HG02610 (cell line): Measurements from ENCODE around the gene ZDHHC8.
A peak's percentile ranks its signal among the peaks of the same experiment; 100 is the strongest.

Source experiments
- ATAC-seq: cut with Tn5 transposase; IDR thresholded peaks from one replicate; pipeline ENCODE4 v1.9.1; 2021; ENCODE audit warnings: mild to moderate bottlenecking, moderate library complexity; ENCODE audit not compliant: unreplicated experiment

The ZDHHC8 gene

DNA sequence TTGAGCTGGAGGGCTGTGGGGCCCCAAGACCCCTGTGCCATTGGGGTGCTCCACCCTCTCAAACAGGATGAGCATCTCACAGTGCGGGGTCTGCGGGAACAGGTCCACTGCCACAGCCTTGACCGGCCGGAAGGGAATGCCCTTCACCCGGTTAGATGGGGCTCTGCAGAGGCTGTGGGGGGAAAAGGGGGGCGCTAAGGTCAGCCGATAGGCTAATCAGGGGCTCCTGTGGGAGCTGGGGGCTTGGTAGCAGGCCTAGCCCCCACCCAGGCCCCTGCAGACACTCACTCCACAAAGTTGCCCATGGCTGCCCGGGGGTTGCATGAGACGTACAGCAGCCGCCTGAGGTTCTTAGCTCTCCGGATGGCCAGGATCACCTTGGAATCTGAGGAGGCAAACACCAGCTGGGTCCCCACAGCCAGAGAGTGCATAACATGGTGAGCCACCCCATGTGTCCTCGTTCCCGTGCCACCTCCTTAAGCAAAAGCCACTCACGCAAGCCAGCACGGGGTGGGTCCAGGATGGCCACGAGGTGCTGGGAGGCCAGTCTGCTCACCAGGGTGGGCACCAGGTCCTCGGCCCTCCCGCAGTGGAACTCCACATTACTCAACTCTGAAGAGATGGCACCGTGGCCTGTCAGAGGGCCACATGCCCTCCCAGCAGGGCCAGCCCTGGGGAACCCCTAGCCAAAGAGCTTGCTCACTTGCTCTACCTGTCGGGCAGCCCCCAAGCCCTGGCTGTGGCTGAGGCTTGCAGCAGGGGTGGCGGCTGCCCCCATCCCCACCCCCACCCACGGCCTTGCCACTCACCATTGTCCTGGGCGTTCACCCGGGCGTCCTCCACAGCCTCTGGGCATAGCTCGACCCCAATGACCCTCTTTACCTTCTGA, 18.7 kb upstream of the ZDHHC8 start:
- ATAC-seq: no peak

DNA sequence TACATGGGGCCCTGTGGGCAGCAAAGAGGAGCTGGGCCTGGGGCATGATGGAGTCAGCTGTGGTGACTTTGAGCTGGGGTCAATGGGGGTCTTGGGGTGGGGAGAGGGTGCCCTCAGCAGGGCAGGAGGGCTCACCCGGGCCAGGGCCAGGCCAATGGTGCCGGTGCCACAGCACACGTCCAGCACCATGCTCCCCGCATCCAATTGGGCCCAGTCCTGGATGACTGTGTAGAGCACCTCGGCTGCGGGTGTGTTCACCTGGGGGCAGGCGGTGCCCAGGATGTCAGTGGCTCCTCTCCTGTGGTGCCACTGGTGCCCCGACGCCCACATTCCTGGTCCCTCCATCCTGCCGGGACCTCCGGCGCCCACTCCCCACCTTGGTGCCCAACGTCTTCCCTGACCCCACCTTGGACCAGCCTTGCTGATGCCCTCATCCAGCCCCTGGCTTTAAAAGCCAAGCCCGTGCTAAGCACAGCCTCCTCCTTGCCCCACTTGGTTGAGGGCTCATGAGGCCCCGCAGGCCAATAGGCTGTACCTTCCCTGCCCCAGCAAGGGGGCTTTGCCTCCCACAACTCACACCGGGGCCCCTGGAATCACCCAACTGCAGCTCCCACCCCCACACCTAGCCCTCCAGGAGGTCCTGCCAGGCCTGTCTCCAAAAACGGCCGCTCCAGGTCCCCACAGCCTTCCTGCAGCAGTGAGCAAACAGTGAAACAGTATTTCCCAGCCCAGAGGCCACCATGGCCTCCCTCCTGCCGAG, 17.9 kb upstream of the ZDHHC8 start:
- ATAC-seq: no peak

DNA sequence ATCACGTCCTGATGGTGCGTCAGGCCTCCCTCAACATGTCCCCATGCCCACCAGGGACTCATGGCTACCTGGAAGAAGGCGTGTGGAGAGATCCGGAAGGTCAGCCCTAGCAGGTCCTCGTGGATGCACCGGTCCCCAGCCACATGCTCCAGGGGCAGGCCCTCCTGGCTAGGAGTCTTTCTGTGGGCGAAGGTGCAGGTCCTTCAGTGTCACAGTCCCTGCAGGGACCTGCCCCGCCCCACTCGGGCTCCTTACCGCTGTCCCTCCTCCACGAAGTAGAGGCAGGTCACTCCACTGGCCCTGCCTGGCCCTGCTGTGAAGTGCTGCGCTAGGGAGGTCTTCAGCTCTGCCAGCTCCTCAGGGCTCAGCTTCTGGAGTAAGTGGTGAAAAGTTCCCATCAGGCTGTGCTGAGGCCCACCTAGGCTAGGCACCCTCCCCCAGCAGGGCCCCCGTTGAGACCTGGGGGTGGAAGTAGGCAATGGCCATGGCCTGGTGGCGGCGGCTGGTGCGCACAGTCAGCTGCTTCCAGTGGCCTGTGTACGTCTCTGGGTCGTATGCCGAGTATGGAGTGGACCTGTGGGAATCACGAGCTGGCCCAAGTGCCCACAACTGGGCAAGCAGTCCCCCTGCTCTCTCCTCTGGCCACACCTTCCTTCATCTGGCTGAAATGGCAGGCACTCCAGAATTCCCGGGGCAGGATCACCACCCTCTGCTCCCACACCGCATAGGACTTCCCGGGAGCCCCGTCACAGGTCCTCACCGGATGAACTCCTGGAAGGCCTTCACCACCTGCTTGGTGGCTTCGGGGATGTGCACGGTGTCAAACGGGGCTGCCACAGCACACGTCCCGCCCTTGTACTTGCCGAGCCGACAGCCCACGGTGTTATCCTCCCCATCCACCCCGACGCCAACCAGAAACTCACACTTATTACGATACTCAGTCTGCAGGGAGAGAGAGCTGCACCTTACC, 16.8 kb upstream of the ZDHHC8 start:
- ATAC-seq: no peak

DNA sequence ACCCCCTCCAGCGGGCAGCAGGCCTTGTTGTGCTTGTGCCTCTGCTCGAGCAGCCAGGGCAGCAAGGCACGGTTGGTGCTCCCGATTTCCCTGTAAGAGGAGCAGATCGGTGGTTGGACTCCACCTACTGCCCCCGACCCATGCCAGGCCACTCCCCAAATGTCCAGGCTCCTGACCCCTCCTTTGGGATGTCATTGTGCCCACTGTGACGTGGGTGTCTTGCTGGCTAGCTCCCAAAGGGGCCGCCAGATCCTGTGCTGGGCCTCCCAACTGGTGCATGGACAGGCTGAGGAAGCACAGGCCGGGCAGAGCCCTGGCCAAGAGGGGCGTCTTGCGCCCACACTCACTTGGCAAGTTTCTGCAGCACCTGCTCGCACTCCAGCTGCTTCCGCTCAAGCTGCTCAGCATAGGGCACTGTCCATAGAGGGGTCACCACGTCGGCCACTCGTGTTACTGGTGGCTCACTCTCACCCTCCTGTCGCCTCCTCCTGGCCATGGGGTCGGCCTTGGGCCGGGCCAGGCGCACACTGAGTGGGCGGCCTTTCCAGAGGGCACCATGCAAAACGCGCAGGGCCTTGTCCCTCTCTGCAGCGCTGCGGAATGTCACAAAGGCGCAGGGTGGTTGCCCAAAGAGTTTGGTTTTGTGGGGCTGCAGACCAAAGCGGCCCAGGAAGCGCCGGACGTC, 15.8 kb upstream of the ZDHHC8 start, which contains the start of gene RANBP1:
RANBP1 (plus strand) TSS at position 414 of the 685 bp plus-strand sequence; CDS start at position 495, 81 bp downstream.
- ATAC-seq: no peak

DNA sequence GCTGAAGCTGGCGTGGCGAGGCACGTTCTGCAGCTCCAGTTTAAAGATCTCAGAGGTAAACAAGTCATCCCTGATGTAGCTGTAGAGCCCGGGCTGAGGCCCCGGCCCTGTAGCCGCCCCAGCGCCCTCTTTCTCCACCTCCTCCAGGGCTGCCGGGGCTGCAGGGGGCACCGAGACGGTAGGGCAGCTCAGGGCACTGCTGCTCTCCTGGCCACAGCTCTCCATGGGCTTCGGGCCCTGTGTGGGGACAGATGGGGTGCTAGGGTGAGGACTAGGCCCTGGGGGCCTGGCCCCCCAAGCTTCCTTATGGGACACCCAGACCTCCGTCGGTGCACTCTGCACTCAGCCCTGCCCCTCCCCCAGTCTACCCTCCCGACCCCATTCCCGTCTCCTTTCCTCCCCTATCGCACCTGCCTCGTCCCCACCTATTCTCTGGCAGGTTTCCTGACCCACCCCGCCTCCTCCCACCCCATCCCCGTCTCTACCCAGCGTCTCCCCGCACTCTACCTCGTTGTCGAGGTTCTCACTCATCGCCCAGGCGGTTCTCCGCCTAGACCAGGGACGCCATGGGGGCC, 15.1 kb upstream of the ZDHHC8 start:
- ATAC-seq: no peak

DNA sequence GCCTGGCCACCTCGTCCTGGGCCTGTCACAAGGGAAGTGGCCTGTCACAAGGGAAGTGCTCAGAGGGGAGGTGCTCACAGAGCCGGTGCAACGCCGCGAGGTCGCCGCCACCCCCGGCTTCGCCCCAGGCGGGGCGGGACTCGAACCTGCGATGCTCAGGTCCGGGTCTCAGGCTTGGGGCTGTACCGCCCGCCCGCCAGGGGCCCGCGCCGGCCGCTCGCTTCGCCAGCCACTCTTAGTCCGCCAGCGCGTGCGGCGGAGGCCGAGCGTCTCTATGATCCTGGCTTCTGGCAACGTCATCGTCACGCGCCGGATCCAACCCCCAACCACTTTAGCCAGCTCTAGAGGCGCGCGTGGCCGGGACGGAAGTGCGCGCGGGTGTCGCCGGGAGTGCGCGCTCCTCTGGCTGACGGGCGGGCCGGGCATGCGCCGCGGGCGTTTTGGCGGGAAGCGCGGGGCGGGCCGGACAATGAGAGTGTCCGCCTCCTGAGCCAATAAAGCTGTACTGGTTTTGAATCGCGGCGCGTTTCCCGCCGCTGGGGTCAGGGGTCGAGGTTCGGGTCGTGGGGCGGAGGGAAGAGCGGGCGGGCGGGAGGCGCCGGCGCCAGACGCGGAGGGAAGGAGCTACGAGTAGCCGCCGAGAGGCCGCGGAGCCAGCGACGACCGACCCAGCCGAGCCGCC, 14.5 kb upstream of the ZDHHC8 start, which contains the start of gene TRMT2A:
TRMT2A (minus strand) TSS at position 276 of the 682 bp plus-strand sequence. CDS start 320 bp downstream, outside the sequence.
- ATAC-seq: peak; percentile 72

DNA sequence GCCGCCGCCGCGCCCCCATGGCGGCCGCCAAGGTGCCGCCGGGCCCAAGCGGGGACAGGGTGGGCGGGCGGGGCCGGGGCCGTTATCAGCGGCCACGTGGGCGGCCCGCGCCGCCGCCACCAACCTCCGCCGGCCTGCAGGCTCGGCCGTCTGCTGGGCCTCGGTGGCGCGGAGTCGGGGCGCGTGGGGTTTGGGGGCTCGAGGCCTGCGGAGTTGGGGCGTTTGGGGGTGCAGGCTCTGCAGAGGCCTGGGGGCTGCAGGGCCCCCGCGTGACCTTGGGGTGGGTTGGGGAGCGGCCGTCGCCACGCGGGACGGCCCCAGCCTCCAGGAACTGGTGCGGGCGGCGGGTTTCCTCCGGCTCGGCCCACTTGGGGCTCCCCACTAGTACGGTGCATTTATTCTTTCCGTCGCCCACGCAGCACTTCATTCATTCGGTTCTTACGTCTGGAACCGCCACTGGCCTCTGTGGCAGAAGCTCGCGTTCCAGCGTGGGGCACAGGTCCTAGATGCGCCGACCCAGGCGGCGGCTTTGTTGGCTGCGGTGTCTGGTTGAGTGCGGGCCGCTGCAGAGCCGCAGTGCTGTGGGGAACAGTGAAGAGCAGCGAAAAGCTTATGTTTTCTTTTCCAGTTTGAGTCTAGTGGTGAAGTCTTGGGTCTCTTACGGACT, 13.8 kb upstream of the ZDHHC8 start:
- ATAC-seq: no peak

DNA sequence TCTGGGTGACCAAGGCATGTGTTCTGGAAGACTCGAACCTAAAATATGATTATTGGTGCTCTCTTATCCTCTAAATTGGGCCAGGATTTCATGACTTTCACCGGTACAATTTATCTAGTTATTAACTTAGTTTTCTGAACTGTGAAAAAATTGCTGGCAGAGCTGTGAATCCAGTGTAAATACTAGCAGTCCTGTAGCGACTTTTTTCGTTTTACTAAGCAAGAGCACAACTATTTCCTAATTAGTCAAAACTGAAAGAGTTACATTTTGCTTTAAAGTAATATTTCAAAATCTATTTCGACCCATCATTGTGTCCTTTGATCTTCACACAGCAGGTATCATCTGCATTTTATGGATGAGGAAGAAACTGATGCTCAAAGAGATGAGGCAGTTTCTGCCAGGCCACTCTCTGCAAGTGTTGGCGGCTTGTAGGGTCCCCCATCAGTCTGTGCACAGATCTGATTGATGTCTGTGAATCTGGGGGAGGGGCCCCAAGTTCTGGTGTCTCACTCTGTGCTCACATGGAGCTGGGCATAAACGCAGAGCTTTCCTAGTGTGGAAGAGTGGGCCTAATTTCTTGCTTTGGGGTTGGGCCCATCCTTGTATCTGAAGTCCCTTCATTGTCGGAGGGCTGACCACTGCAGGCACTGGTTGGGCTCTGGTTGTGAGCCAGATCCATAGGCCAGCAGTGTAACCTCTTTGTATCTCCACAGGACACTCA, 13.1 kb upstream of the ZDHHC8 start:
- no peak for ATAC-seq

DNA sequence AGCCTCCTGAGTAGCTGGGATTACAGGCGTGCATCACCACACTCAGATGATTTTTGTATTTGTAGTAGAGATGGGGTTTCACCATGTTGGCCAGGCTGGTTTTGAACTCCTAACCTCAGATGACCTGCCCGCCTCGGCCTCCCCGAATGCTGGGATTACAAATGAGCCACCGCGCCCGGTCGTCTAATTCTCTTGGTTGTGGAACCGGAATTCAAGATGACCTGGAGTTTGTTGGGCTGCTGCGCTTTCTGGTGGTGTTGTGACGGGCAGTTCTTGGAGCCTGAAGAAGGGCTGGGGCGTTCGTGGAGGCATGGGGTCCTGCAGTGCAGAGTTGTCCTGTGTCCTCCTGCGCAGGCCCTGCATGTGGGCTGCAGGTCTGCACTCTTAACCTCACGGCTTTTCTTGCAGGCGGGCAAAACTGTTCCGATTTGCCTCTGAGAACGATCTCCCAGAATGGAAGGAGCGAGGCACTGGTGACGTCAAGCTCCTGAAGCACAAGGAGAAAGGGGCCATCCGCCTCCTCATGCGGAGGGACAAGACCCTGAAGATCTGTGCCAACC, 9.7 kb upstream of the ZDHHC8 start:
- no peak for ATAC-seq

DNA sequence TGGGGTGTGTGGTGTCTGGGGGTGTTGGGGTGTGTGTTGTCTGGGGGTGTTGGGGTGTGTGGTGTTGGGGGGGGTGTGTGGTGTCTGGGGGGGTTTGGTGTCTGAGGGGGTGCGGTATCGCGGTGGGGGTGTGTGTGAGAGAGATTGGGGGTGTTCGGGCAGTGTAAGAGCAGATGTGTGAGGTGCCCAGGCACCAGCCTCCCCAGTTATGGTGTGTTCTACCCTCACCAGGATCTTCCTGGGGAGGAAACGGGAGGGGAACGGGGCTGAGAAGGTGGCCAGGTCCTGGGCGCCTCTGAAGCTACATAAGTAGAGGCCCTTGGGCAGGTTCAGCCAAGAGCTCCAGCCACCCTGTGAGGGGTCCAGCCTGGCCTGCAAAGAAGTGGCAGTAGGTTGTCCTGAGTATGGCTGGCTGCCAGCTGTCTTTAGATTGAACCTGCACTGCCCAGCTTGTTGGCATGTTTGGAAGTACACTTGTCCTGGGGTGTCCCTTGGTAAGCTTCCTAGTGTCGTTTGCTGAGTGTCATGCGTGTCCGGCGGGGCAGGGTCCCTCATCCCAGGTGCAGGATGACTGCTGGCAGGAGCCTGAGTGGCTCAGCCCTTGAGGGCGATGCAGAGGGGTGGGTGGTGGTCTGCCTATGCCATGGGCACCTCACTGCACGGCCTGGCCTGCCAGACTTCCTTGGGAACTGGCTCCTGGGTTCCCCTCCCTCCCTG, 8.1 kb upstream of the ZDHHC8 start:
- ATAC-seq: no peak

DNA sequence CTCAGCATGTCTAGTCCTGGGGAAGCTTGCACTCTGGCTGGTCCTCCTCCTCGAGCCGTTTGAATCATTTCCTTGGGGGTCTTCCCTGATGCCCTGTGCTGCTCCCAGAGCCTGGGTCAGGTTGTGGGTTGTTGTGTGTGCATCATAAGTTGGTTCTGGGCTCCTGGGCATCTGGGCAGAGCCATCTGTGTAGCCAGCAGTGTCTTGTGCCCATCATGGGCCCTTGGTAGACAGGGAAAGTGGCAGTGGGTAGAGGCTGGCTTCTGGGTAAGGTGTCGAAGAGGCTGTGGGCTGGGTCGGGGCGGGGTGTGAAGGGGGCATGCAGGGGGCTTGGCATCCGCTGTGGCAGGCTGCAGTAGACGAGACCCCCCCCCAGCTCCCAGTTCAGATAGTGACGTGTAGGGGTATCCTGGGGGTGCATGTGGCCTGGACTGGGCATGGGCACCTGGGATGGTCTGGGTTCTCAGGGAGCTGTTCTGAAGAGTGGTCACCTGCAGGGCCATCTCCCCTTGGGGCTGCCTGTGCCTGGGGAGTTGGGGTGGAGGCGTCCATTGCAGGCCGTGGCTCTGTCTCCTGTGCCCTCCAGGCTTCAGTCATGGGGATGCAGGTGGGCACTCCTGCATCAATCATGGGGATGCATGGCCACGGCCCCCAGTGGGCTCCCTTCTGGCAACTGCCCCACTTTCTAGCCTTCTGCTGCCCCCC, 7.4 kb upstream of the ZDHHC8 start:
- no peak for ATAC-seq

DNA sequence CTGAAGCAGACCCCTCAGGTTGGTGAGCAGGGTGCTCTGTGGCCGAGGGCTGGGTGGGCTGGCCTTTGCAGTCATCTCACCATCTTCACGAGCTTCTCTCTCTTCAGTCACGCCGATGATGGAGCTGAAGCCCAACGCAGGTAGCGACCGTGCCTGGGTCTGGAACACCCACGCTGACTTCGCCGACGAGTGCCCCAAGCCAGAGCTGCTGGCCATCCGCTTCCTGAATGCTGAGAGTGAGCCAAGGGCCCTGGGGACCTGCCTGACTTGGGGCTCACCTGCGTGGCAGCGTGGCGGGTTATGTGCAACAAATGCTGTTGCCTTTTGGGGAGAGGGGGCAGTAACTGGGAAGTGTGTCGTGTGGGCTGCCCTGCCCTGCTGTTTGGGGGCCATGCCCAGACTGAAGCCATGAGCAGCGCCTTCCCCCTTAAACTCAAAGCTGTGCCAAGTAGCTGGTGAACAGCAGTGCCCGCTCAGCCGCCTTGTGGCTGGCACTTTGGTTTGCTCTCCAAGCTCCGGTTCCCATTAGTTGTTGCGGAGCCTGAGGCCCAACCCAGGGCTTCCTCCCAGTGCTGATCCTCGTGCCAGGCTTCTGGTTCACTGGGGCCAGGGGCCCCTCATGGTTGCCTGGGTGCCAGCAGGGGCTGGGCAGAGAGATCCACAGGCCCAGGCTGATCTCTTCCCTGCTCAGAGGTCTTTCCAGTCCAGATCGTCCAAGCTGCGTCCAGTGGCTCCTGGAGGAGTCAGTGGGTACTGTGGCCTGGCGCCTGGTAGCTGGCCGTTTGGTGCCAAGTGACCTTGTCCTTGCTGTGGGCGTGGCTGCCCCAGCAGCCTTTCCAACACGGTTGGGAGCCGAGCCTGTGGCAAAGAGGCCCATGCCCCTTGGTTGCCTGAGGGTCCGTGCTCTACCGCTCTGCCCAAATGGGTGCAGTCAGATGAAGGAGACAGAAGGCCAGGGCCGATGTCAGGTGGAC, 6.1 kb upstream of the ZDHHC8 start:
- ATAC-seq: no peak

DNA sequence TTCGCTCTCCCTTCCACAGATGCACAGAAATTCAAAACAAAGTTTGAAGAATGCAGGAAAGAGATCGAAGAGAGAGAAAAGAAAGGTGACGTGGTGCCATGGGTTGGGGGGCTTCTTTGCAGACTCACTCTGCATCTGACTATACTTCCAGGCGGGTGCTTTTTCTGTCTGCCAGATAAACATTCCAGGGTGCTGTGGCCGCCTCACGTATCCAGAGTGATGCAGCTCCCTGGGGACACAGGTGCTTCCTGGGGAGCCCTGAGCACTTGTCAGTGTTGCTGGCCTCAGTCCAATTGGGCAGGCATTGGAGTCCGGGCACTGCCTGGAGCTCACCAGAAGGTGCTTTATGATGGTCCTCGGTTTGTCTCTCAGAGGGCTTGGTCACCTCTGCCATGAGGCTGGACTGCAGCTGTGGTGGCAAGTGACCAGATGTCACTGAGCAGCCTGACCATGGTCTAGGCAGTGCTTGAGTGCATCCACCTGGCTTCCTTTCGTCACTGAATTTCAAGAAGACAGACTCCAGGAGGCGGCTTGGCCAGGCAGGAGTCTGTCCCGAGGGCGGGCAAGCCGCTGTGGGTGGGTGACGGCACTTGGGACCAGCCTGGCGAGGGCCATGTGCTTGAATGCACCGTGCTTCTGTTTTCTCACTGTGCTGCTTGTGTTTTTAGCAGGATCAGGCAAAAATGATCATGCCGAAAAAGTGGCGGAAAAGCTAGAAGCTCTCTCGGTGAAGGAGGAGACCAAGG, 5.1 kb upstream of the ZDHHC8 start:
- no peak for ATAC-seq

DNA sequence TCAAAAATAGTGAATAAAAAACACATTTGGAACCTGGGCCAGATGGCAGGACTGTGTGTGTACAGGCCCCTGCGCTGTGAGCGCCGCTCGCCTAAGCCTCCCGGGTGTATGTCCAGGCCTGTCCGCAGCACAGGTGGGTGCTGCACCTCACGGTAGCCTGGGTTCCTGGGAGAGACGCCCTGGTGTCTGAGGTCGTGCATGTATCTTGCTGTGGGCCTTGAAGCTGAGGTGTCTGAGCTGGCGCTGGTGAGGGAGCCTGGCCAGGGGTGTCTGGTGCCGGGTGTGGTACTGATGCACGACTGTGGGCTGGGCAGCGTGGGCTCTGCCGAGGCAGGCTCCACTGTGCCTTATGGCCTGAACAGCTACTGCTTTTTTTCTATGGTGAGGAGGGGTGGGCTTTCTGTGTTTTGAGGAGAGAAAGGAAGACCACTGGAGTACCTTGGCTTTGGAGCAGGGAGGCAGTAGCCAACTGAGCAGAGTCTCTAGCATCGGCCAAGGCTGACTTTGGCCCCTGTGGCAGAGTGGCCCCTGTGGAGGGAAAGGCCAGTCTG, 4.2 kb upstream of the ZDHHC8 start:
- no peak for ATAC-seq
